ENCODE results near the gene WHAMM.
"Not testable (repeated sequence)": the region's sequence is repeated elsewhere in the genome, so short reads cannot be mapped to it uniquely, and the experiment has no call there.

DNA sequence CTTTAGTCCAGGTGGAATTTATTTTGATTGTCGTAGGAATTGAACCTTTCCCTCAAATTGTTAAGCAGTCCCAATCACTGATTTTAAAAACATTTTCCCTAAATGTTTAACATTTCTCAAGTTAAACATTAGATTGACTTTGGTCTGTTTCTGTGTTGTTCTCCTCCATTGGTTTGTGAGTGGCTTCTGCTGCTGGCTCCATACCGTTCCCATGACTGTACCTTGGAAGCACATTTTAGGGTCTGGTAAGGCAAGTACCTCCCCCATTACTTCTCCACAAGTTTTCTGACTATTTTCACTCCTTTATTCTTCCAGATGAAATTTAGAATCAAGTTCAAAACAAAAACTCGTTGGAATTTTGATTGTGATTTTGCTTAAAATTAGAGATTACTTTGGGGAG lies 12.0 kb downstream of the WHAMM start:
- not testable (repeated sequence) for TF ChIP-seq CTCF (optimal IDR thresholded peaks at IDR 0.05 in 1 of 3, IDR thresholded peaks at IDR 0.05 in 1 of 3, conservative IDR thresholded peaks at IDR 0.05 in 1 of 3; ENCODE audit: extremely low read depth in 1 of 3, insufficient read depth in 2 of 3, low read length in 3 of 3); EZH2 (IDR thresholded peaks at IDR 0.05; ENCODE audit: low read length)

Data from keratinocyte (primary cell).